Stomach (tissue), 4 donors: ENCODE data around the gene SRGAP2.
"Not testable (repeated sequence)": the region's sequence is repeated elsewhere in the genome, so short reads cannot be mapped to it uniquely, and the experiment has no call there.

ENCODE experiments used
- POLR2A ChIP-seq, 4 donors: fragments of 450-650 bp; IDR thresholded peaks; one replicate each; pipeline ENCODE4 v1.6.1; 2016; ENCODE audit warnings: antibody characterized with exemption in 4 of 4, control low read depth in 2 of 4, mild to moderate bottlenecking in 1 of 4, moderate library complexity in 1 of 4
- POLR2AphosphoS5 ChIP-seq, 3 donors: sonication (generic); formaldehyde crosslinking; IDR thresholded peaks; one replicate each; pipeline ENCODE4 v1.6.1; 2016; ENCODE audit warnings: antibody characterized with exemption in 3 of 3
- TF ChIP-seq, protein P1 (sequence below), 7 experiments: fragments of 450-650 bp in 4 of 7; fragments of 200-600 bp in 3 of 7; sonication (generic) in 3 of 7; IDR thresholded peaks; one replicate each; pipeline ENCODE4 v1.5.1; 2016 to 2019; ENCODE audit warnings: antibody characterized with exemption in 7 of 7, control low read depth in 2 of 7, mild to moderate bottlenecking in 1 of 7

DNA sequence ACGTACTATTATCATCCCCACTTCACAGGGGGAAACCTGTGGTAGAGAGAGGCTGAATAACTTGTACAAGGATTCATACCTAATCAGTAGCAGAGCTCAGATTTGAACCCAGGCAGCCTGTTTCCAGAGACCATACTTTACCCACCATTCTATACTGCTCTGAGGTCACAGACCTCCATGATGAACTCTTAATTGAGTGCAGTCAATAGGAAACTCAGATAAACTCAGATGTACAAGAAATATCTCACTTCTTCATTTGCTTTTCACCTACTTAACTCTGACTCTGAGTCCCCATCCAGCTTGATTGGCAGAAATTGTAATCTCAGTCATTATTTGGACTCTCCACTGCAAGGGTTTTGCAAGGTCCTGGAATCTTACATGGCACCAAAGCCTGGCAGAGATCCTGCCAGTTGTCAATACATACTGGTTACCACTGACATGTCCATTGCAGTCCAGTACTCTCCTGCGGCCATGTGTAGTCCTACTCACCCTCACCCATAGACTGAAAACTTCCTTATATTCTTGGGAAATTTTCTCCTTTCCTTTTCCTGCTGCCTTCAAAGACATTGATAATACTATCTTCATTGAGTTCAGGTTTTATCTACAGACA, 30.1 kb upstream of the SRGAP2 start:
- not testable (repeated sequence) for TF ChIP-seq POLR2A, POLR2AphosphoS5 (IDR thresholded peaks at IDR 0.05)
- TF ChIP-seq, protein P1, sequence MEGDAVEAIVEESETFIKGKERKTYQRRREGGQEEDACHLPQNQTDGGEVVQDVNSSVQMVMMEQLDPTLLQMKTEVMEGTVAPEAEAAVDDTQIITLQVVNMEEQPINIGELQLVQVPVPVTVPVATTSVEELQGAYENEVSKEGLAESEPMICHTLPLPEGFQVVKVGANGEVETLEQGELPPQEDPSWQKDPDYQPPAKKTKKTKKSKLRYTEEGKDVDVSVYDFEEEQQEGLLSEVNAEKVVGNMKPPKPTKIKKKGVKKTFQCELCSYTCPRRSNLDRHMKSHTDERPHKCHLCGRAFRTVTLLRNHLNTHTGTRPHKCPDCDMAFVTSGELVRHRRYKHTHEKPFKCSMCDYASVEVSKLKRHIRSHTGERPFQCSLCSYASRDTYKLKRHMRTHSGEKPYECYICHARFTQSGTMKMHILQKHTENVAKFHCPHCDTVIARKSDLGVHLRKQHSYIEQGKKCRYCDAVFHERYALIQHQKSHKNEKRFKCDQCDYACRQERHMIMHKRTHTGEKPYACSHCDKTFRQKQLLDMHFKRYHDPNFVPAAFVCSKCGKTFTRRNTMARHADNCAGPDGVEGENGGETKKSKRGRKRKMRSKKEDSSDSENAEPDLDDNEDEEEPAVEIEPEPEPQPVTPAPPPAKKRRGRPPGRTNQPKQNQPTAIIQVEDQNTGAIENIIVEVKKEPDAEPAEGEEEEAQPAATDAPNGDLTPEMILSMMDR (IDR thresholded peaks at IDR 0.05) = not testable (repeated sequence)
